Subcutaneous adipose tissue (tissue), 4 donors: ENCODE data around the gene LBH. TPM values are rescaled to one million over a fixed set of nuclear protein-coding genes. Genes with fewer than 3 reads are reported as not detected.

Experiments
- total RNA-seq, 4 donors: library from RNA; depleted of rRNA; stranded (reverse); fragments of >200 nt; gene quantifications; one replicate each; pipeline ENCODE4 v1.1.0, GENCODE V29; 2016
- TF ChIP-seq, protein P1 (sequence below): fragments of 450-650 bp; IDR thresholded peaks from one replicate; pipeline ENCODE4 v1.5.1; 2016; ENCODE audit warnings: low read depth, mild to moderate bottlenecking, control low read depth, antibody characterized with exemption, moderate library complexity

Gene LBH
- total RNA-seq, 4 donors from 2014 or later = 11.7 to 16.3 (median 12.5) TPM

DNA sequence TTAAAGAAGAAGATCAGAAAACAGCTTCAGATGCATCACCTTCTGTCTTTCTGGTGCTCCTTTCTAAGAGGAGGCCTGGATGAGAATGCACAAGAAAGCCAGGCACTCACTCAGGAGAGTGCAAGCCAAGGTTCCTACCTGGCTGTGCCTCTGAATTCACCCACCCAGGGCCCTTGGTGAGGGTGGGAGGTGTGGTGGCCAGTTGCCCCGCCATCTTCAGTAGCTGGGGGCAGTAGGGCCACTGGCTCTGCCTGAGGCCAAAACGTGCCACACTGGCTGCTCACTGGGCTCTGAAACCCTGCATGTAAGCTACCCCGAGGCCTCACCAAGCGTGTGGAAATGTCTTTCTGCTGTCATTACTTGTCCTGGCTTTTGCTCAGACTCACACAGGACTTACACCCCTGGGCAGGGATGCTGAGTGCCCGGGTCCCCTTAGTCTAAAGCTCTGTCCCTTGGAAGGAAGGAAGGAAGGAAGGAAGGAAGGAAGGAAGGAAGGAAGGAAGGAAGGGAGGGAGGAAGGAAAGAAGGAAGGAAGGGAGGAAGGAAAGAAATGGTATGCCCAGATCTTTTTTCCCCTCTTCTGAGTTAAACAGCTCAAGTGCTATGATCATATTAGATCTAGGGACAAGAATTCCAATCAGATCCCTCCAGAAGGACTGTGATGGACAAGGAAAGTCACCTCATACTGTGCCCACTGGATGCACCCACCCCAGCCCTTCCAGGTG lies 8.5 kb upstream of the LBH start:
- TF ChIP-seq, protein P1, sequence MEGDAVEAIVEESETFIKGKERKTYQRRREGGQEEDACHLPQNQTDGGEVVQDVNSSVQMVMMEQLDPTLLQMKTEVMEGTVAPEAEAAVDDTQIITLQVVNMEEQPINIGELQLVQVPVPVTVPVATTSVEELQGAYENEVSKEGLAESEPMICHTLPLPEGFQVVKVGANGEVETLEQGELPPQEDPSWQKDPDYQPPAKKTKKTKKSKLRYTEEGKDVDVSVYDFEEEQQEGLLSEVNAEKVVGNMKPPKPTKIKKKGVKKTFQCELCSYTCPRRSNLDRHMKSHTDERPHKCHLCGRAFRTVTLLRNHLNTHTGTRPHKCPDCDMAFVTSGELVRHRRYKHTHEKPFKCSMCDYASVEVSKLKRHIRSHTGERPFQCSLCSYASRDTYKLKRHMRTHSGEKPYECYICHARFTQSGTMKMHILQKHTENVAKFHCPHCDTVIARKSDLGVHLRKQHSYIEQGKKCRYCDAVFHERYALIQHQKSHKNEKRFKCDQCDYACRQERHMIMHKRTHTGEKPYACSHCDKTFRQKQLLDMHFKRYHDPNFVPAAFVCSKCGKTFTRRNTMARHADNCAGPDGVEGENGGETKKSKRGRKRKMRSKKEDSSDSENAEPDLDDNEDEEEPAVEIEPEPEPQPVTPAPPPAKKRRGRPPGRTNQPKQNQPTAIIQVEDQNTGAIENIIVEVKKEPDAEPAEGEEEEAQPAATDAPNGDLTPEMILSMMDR = no peak

GRCh38 chr2:30223413-30223874 lies 7.9 kb upstream of the LBH start:
- TF ChIP-seq, protein P1 = no peak

- TF ChIP-seq, protein P1 = no peak
Measured at GRCh38 chr2:30224151-30224550, 7.2 kb upstream of the LBH start.

DNA sequence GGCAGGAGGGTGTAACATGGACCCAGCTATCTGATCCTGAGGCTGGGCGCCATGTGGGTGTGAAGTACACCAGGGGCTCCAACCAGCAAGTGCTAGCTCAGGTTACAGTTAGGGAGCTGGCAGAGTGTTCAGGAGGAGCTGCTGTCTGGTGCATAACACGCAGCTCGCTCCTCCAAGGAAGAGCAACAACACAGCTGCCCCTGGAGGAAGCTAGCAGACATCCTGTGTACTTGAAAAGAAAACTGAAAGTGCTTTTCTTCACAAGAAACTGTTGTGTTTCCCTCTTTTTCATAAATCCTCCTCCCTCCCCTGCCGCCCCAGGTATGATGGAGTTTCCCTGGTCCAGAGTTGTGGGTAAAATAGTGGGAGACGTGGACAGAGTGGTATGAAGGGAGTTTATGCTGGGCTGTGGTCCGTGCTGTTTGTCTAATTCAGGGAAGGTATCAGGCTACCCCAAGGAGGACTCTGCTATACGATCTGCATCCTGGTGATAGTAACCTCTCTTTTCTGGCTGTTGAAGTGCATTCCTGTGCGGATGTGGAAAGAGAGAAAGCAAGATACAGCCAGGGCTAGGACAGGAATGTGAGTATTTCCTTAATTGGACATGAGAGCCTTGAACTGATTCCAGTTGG lies 6.1 kb upstream of the LBH start:
- TF ChIP-seq, protein P1 = no peak

- TF ChIP-seq, protein P1 = no peak
Measured at GRCh38 chr2:30226144-30227032, 4.9 kb upstream of the LBH start.

DNA sequence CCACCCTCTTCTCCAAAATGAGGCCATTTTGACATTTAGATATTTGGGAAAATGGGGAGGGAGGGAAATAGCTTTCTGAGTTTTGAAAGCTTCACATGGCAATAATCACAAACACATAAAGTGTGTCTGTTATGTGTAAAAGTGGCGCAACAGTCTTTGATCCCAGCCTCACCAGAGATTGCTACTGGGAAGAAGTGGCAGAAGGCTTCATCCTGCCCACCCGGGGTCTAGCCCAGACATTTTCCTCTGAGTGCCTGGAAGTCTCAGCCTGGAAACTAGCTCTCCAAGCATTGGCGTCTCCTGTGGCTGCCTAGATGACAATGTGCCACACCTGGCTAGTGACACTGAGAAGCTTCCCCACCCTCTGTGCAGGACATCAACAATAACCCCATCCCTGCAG lies 1.7 kb upstream of the LBH start:
- TF ChIP-seq, protein P1 = no peak
